ENCODE measurements around the gene FGD2.

DNA sequence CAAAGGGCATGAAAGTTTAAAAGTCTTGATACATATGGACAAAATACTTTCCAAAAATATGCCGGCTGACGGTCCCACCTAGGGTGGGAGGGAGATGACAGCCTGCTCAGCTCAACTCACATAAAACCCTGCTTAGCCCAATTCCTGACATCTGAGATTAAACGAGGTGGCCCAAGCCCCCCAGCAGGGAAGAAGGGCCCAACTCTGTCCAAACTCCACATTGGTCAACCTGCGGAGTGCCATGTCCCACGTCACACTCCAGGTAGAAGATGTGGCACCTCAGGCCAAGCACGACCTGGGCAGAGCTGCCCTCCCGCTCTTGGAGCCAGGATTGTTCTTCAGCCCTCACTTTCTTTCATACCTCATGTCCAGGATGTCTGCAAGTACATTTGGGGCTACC is 48.2 kb downstream of the FGD2 start:
- TF ChIP-seq, protein P1, sequence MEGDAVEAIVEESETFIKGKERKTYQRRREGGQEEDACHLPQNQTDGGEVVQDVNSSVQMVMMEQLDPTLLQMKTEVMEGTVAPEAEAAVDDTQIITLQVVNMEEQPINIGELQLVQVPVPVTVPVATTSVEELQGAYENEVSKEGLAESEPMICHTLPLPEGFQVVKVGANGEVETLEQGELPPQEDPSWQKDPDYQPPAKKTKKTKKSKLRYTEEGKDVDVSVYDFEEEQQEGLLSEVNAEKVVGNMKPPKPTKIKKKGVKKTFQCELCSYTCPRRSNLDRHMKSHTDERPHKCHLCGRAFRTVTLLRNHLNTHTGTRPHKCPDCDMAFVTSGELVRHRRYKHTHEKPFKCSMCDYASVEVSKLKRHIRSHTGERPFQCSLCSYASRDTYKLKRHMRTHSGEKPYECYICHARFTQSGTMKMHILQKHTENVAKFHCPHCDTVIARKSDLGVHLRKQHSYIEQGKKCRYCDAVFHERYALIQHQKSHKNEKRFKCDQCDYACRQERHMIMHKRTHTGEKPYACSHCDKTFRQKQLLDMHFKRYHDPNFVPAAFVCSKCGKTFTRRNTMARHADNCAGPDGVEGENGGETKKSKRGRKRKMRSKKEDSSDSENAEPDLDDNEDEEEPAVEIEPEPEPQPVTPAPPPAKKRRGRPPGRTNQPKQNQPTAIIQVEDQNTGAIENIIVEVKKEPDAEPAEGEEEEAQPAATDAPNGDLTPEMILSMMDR (IDR thresholded peaks at IDR 0.05; ENCODE audit: low read depth, low read length, poor library complexity, severe bottlenecking): no peak
- TF ChIP-seq EZH2phosphoT487 (IDR thresholded peaks at IDR 0.05; ENCODE audit: borderline replicate concordance, low read length): no peak
